KMS-11 (cell line): ENCODE data around the gene TMEM212.

Source experiments
- H2AFZ ChIP-seq: fragments of 200-600 bp; sonication (generic); 2 replicates; pipeline ENCODE4 v1.6.1; 2016; ENCODE audit warnings: antibody characterized with exemption, mixed run types, low read depth
- H3K27ac ChIP-seq: fragments of 200-600 bp; sonication (generic); 2 replicates; pipeline ENCODE4 v1.6.1; 2016; ENCODE audit warnings: mild to moderate bottlenecking, mixed run types
- H3K27me3 ChIP-seq: fragments of 200-600 bp; sonication (generic); 2 replicates; pipeline ENCODE4 v1.6.1; 2017; ENCODE audit warnings: mild to moderate bottlenecking, low read depth, mixed run types, moderate library complexity; ENCODE audit not compliant: insufficient read depth
- H3K36me3 ChIP-seq: fragments of 200-600 bp; sonication (generic); 2 replicates; pipeline ENCODE4 v1.6.1; 2017; ENCODE audit warnings: mild to moderate bottlenecking, mixed run types; ENCODE audit not compliant: insufficient read depth
- H3K4me1 ChIP-seq: fragments of 200-600 bp; sonication (generic); 2 replicates; pipeline ENCODE4 v1.6.1; 2016; ENCODE audit warnings: mild to moderate bottlenecking, low read depth, mixed run types; ENCODE audit not compliant: poor library complexity, severe bottlenecking
- H3K4me2 ChIP-seq: fragments of 200-600 bp; sonication (generic); 2 replicates; pipeline ENCODE4 v1.7.0; 2016; ENCODE audit warnings: mild to moderate bottlenecking, mixed run types
- H3K4me3 ChIP-seq: fragments of 200-600 bp; sonication (generic); IDR thresholded peaks from 2 replicates; pipeline ENCODE4 v1.6.1; 2017; ENCODE audit warnings: low read depth, low read length, mixed read lengths; ENCODE audit not compliant: insufficient read depth
- H3K79me2 ChIP-seq: fragments of 200-600 bp; sonication (generic); 2 replicates; pipeline ENCODE4 v1.6.1; 2016; ENCODE audit warnings: low read depth, mixed run types; ENCODE audit not compliant: insufficient read depth
- H3K9ac ChIP-seq: fragments of 200-600 bp; sonication (generic); 2 replicates; pipeline ENCODE4 v1.6.1; 2016; ENCODE audit warnings: mild to moderate bottlenecking, mixed run types
- H4K20me1 ChIP-seq: fragments of 200-600 bp; sonication (generic); 2 replicates; pipeline ENCODE4 v1.6.1; 2016; ENCODE audit warnings: mild to moderate bottlenecking, mixed run types; ENCODE audit not compliant: insufficient read depth
- TF ChIP-seq, protein P1 (sequence below): fragments of 200-600 bp; sonication (generic); conservative IDR thresholded peaks from 2 replicates; pipeline ENCODE4 v1.6.1; 2017; ENCODE audit warnings: low read depth, mild to moderate bottlenecking, antibody characterized with exemption, low read length, moderate library complexity, mixed read lengths

The TMEM212 gene

DNA sequence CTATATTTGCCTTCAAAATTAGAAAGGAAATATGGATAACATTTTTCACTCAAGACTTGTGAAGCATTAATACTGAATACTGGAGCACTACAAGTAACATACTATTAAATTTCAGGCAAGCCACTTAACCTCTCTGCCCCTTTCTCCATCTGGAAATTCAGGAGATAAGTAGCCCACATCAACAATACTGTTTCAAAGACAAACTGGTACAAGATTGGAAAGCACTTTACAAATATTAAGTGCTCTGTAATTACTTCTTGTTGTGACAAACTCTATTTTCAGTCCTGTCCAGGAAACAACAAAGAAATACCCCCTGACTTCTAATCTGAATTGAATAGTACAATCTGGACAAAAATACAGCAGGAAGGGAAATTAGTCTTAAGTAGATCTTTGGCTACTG is 49.3 kb downstream of the TMEM212 start:
- H3K9ac ChIP-seq = no peak overlapping the region

DNA sequence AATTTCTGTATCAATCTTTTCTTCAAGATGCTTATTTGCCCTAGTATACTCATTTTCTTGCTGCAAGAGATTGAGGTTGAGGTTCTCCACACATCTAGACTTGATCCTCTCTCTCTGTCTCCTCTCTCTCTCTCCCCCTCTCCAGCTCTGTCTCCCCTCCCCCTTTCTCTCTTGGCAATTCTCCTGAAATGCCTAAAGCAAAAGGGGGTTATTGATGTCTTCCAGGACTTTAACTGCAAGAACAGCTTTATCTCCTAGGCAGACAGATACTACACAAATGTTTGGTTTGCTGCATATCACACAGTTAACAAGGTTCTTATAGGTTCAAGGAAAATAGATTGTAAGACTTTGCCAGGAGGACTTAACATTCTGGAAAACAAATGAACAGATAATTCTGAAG is 52.1 kb downstream of the TMEM212 start:
- no peaks in the 10 kb centered on the region for H4K20me1 ChIP-seq
- no peaks in the 10 kb centered on the region for H3K4me1 ChIP-seq
- TF ChIP-seq, protein P1, sequence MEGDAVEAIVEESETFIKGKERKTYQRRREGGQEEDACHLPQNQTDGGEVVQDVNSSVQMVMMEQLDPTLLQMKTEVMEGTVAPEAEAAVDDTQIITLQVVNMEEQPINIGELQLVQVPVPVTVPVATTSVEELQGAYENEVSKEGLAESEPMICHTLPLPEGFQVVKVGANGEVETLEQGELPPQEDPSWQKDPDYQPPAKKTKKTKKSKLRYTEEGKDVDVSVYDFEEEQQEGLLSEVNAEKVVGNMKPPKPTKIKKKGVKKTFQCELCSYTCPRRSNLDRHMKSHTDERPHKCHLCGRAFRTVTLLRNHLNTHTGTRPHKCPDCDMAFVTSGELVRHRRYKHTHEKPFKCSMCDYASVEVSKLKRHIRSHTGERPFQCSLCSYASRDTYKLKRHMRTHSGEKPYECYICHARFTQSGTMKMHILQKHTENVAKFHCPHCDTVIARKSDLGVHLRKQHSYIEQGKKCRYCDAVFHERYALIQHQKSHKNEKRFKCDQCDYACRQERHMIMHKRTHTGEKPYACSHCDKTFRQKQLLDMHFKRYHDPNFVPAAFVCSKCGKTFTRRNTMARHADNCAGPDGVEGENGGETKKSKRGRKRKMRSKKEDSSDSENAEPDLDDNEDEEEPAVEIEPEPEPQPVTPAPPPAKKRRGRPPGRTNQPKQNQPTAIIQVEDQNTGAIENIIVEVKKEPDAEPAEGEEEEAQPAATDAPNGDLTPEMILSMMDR = no peak

More for the DNA sequence above, 49.3 kb downstream of the TMEM212 start:
- TF ChIP-seq, protein P1 = no peak
- Histone ChIP-seq H3K4me2 (no peak overlapping the region), H4K20me1 (no peaks in the 10 kb centered on the region), H3K4me3 (no peak overlapping the region), H3K4me1 (no peaks in the 10 kb centered on the region), H3K27me3 (no peaks in the 10 kb centered on the region), H3K79me2 (no peaks in the 10 kb centered on the region), H2AFZ (no peak overlapping the region), H3K27ac (no peak overlapping the region), H3K36me3 (no peaks in the 10 kb centered on the region)

GRCh38 chr3:171895900-171896299 is 52.8 kb downstream of the TMEM212 start:
- TF ChIP-seq, protein P1 = no peak
- no peak overlapping the region for H2AFZ ChIP-seq

More for the DNA sequence above, 52.1 kb downstream of the TMEM212 start:
- Histone ChIP-seq H3K4me2 (no peak overlapping the region), H3K36me3 (no peaks in the 10 kb centered on the region), H3K9ac (no peak overlapping the region), H3K27me3 (no peaks in the 10 kb centered on the region), H2AFZ (no peak overlapping the region), H3K27ac (no peak overlapping the region), H3K4me3 (no peak overlapping the region), H3K79me2 (no peaks in the 10 kb centered on the region)

DNA sequence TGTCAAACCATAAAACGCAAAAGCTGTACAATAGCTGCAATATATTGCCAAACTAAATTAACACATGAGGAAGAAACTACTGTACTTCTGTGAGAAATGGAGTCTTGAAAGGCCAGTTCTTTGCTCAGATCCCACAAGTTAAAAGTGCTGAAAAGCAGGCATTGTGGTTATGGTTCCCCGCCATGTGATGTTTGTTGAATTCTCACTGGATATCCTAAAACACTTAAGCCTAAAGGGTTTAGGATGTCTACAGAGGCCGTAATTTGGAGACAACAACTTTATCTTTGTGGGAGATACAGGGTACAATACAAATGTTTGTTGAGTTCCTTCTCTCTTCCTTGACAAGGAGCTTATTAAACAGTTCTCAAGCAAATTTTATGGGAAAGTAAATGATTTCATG is 53.2 kb downstream of the TMEM212 start:
- Histone ChIP-seq H3K27me3 (no peaks in the 10 kb centered on the region), H3K36me3 (no peaks in the 10 kb centered on the region), H3K4me3 (no peak overlapping the region), H3K9ac (no peak overlapping the region), H3K4me1 (no peaks in the 10 kb centered on the region), H3K27ac (no peak overlapping the region), H4K20me1 (no peaks in the 10 kb centered on the region), H3K4me2 (no peak overlapping the region), H2AFZ (no peak overlapping the region), H3K79me2 (no peaks in the 10 kb centered on the region)
- TF ChIP-seq, protein P1 = no peak

More at GRCh38 chr3:171895900-171896299, 52.8 kb downstream of the TMEM212 start:
- H3K79me2 ChIP-seq = no peaks in the 10 kb centered on the region
- no peak overlapping the region for H3K27ac ChIP-seq
- no peaks in the 10 kb centered on the region for H4K20me1 ChIP-seq
- H3K9ac ChIP-seq = no peak overlapping the region
- H3K36me3 ChIP-seq = no peaks in the 10 kb centered on the region
- H3K4me3 ChIP-seq = no peak overlapping the region
- H3K4me1 ChIP-seq = no peaks in the 10 kb centered on the region
- H3K27me3 ChIP-seq = no peaks in the 10 kb centered on the region
- no peak overlapping the region for H3K4me2 ChIP-seq
